PC-9 (cell line): ENCODE measurements around the gene GPRC6A.

Source experiments
- CTCF ChIP-seq: fragments of 200-600 bp; sonication (generic); conservative IDR thresholded peaks from 2 replicates; pipeline ENCODE4 v1.6.1; 2017; ENCODE audit warnings: mixed run types, antibody characterized with exemption, mild to moderate bottlenecking, moderate library complexity
- EZH2 ChIP-seq: fragments of 200-600 bp; sonication (generic); IDR thresholded peaks from 2 replicates; pipeline ENCODE4 v1.8.0; 2017; ENCODE audit warnings: antibody characterized with exemption, low read depth

GRCh38 chr6:116866281-116866871 is 37.5 kb upstream of the GPRC6A start:
- no peak for TF ChIP-seq CTCF
- no peak for TF ChIP-seq EZH2
